Esophagus squamous epithelium (tissue), 5 donors: ENCODE measurements around the gene NEK4. TPM values are rescaled to one million over a fixed set of nuclear protein-coding genes. Genes with fewer than 3 reads are reported as not detected.

ENCODE experiments used
- DNase-seq: peaks from one replicate; lab custom pipeline; 2025; lab: John Stamatoyannopoulos, UW
- H3K27ac ChIP-seq, 4 donors: fragments of 200-600 bp; sonication (generic); one replicate each; pipeline ENCODE4 v1.5.1; 2016 to 2019; ENCODE audit warnings: mild to moderate bottlenecking in 1 of 4
- H3K27me3 ChIP-seq, 4 donors: fragments of 200-600 bp; sonication (generic); 1 replicate in 3 of 4; 2 replicates in 1 of 4; pipeline versions ENCODE4 v1.5.1 to v1.6.0; 2017 to 2021; ENCODE audit warnings: antibody characterized with exemption in 1 of 4
- H3K36me3 ChIP-seq, 3 donors: fragments of 200-600 bp; sonication (generic); one replicate each; pipeline ENCODE4 v1.5.1; 2016 to 2019
- H3K4me1 ChIP-seq, 3 donors: fragments of 200-600 bp; sonication (generic); one replicate each; pipeline ENCODE4 v1.5.1; 2017 to 2019
- H3K4me3 ChIP-seq, 4 donors: fragments of 200-600 bp; sonication (generic); 1 replicate in 3 of 4; 2 replicates in 1 of 4; pipeline ENCODE4 v1.5.1; 2016 to 2019; ENCODE audit warnings: mild to moderate bottlenecking in 2 of 4, moderate library complexity in 1 of 4
- H3K9me3 ChIP-seq, 3 donors: fragments of 200-600 bp; sonication (generic); one replicate each; pipeline ENCODE4 v1.5.1; 2016 to 2019
- POLR2A ChIP-seq, 4 donors: fragments of 450-650 bp; IDR thresholded peaks; one replicate each; pipeline ENCODE4 v1.6.1; 2017; ENCODE audit warnings: antibody characterized with exemption in 4 of 4, mild to moderate bottlenecking in 4 of 4, moderate library complexity in 3 of 4
- WGBS, 2 donors: methylation state at CpG; one replicate each; pipeline ENCODE4 v1.1.5; 2018; 5-methylcytosine and 5-hydroxymethylcytosine counted together
- intact Hi-C: fragments of 100-400 bp; cut with DNase I; formaldehyde crosslinking; loops from one replicate; pipeline ENCODE4 v1.15.0; 2022
- total RNA-seq, 4 donors: library from RNA; depleted of rRNA; stranded (reverse); fragments of >200 nt; gene quantifications; one replicate each; pipeline ENCODE4 v1.1.0, GENCODE V29; 2016
- TF ChIP-seq, protein P1 (sequence below), 6 experiments: fragments of 450-650 bp in 4 of 6; fragments of 200-600 bp in 2 of 6; sonication (generic) in 2 of 6; IDR thresholded peaks; one replicate each; pipeline ENCODE4 v1.5.1; 2016 to 2019; ENCODE audit warnings: antibody characterized with exemption in 6 of 6, mild to moderate bottlenecking in 4 of 6, moderate library complexity in 4 of 6
- donor health status: DM: yes; HTN: yes; CAD: no.

NEK4 gene
- total RNA-seq, 4 donors from 2014 or later, result 8.0 to 16.6 (median 14.6) TPM

DNA sequence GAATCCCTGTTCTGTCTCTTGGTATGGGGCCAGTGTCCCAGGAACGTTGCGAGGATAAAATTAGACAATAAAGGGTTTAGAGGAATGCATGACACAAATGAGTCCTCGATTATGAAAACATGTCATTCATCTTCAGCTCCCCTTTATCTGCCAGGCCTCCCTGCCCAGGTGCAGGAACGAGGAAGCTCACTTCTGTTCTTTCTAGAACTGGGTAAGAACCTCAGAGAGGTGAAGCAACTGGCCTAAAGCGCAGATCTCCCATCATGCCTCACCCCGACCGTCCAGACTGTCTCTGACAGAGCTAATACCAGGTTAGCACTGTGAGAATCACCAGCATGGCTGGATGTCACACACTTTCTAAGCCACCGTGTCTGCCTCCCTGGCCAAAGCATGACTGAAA lies 5.1 kb upstream of the NEK4 start:
- DNase-seq, result no peak
- H3K27ac ChIP-seq, result no peak overlapping the region
- H3K36me3 ChIP-seq, result no peaks in the 10 kb centered on the region
- TF ChIP-seq POLR2A (IDR thresholded peaks at IDR 0.05), result no peak
- TF ChIP-seq, protein P1, sequence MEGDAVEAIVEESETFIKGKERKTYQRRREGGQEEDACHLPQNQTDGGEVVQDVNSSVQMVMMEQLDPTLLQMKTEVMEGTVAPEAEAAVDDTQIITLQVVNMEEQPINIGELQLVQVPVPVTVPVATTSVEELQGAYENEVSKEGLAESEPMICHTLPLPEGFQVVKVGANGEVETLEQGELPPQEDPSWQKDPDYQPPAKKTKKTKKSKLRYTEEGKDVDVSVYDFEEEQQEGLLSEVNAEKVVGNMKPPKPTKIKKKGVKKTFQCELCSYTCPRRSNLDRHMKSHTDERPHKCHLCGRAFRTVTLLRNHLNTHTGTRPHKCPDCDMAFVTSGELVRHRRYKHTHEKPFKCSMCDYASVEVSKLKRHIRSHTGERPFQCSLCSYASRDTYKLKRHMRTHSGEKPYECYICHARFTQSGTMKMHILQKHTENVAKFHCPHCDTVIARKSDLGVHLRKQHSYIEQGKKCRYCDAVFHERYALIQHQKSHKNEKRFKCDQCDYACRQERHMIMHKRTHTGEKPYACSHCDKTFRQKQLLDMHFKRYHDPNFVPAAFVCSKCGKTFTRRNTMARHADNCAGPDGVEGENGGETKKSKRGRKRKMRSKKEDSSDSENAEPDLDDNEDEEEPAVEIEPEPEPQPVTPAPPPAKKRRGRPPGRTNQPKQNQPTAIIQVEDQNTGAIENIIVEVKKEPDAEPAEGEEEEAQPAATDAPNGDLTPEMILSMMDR (IDR thresholded peaks at IDR 0.05), result no peak
- H3K4me1 ChIP-seq, result peaks cover 0 to 6% (median 5%) of the 10 kb centered on the region in 3 donors
- 57 to 59% methylated on average over 8 of the region's 8 CpGs for WGBS, 2 donors
- peaks cover 0 to 11% (median 0%) of the 10 kb centered on the region in 4 donors for H3K27me3 ChIP-seq
- no peak overlapping the region for H3K4me3 ChIP-seq
- H3K9me3 ChIP-seq, result no peaks in the 10 kb centered on the region
- intact Hi-C loops, result no loop called here

DNA sequence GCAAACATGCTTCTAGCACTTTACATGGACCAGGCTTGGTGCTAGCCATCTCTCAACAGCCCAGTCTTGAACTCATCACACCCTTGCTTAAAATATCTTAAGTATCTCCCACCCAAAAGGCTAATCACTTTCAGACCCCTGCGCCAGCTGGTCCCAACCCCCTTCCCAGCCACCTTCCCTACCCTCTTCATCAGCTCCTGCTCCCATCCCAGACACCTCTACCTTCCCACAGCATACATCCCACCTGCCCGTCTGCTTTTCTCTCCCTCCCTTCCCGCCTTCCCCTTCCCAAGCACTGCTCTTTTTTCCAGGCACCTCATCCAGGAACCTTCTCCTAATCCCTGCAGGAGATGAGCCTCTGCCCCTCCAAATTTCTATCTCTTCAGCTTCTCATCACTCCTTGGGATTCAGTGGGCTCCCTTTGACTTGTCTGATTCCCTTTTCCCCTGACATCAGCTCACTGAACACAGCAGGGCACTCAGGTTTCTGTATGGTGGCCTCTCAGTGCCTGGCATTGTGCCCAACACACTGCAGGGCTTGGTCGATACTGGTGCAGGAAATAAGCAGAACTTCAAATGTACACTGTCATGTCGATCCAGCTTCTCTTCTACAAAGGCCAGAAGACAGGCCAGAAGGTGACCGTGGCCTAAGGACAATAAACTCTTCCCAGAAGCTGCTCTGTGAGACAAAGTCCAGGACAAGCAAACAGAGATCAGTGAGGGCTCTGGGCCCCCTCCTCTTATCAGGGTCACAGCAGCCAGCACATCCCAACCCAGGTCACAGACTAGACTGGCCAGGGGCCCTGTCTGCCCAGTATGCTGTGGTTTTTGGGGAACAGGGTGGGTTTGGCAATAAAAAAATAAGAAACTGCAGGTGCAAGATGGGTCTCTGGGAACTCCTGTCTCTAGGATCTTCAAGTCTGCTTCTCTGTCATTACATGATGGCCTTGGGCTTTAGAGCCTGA lies 4.4 kb upstream of the NEK4 start:
- Histone ChIP-seq H3K27me3 (peaks cover 0 to 11% (median 0%) of the 10 kb centered on the region in 4 donors), H3K36me3 (no peaks in the 10 kb centered on the region), H3K9me3 (no peaks in the 10 kb centered on the region), H3K4me1 (peaks cover 0 to 7% (median 5%) of the 10 kb centered on the region in 3 donors), H3K27ac (no peak overlapping the region), H3K4me3 (no peak overlapping the region)
- WGBS, 2 donors, result 46 to 55% methylated on average over 5 to 6 of the region's 6 CpGs
- no peak for DNase-seq
- TF ChIP-seq POLR2A (IDR thresholded peaks at IDR 0.05), result no peak
- TF ChIP-seq, protein P1 (IDR thresholded peaks at IDR 0.05), result no peak
- intact Hi-C loops, result no loop called here

DNA sequence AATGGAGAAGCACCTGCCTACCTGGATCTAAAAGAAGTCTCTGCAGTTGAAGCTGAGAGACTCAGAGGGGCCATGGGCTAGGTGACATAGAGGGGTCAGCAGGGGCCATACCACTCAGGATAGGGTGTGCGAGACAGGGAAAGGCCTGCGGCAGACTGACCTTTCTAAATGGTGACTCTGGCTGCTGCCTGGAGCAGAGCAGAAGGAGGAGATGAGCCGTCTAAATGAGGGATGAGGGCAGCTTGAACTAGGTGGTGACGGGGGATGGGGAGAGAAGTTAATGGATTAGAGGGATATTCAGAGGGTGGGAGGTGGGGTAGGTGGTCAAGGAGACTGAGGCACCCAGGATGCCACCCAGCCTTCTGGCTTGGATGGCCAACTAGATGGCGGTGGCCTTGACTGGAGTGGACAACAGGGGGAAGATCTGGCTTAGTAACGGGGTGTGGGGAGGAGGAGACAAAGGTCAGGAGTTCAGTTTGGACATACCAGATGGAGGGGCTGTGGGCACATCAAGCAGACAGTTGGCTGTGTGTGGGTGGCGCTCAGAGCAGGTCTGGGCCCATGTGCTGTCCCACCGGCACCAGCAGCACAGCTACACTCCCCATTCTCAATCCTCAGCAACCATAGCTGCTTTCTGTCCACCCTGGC lies 3.5 kb upstream of the NEK4 start:
- Histone ChIP-seq H3K4me1 (peaks cover 0 to 17% (median 15%) of the 10 kb centered on the region in 3 donors), H3K36me3 (no peaks in the 10 kb centered on the region), H3K27me3 (peaks cover 0 to 6% (median 0%) of the 10 kb centered on the region in 4 donors), H3K4me3 (no peak overlapping the region), H3K27ac (no peak overlapping the region), H3K9me3 (no peaks in the 10 kb centered on the region)
- 72 to 73% methylated on average over 7 to 8 of the region's 8 CpGs for whole genome bisulfite sequencing, 2 donors
- TF ChIP-seq, protein P1 (IDR thresholded peaks at IDR 0.05), result no peak
- no peak for DNase-seq
- intact Hi-C loops, result no loop called here

DNA sequence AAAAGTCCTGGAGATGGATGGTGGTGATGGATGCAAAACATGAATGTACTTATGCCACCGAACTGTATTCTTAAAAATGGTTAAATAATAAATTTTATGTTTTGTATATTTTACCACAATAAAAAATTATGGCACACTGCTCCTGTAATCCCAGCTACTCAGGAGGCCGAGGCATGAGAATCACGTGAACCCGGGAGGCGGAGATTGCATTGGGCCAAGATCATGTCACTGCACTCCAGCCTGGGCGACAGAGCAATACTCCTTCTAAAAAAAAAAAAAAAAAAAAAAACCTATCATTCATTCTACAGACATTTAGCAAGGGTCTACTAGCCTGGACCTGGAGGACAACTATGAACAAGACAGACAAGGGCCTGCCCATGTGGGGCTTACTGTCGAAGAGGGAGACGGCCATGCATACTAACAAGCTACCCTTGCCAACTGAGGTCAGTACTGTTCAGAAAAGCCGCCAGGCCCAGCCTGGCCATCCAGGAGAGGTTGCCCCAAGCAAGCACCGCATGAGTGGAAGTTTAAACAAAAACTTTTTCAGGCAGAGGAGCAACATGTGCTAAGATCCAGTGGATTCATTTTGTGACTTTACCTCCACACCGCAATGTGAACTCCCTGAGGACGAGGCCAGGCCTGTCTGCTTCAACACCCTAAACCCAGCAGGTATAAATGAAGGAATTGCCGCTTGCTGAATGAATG lies 2.8 kb upstream of the NEK4 start:
- Histone ChIP-seq H3K4me1 (peaks cover 0 to 23% (median 15%) of the 10 kb centered on the region in 3 donors), H3K36me3 (no peaks in the 10 kb centered on the region), H3K4me3 (no peak overlapping the region), H3K9me3 (no peaks in the 10 kb centered on the region), H3K27me3 (peaks cover 0 to 4% (median 0%) of the 10 kb centered on the region in 4 donors), H3K27ac (no peak overlapping the region)
- intact Hi-C loops, result no loop called here
- TF ChIP-seq, protein P1 (IDR thresholded peaks at IDR 0.05), result no peak
- TF ChIP-seq POLR2A (IDR thresholded peaks at IDR 0.05), result no peak
- 87 to 91% methylated on average over 13 of the region's 13 CpGs for WGBS, 2 donors
- DNase-seq, result no peak
